ENCODE measurements around the gene THAP3. TPM values are rescaled to one million over a fixed set of nuclear protein-coding genes. Genes with fewer than 3 reads are reported as not detected.

The THAP3 gene
- total and polyA plus RNA-seq, 4 experiments from 2014 or later: 13.5 to 34.5 (median 24.1) TPM

DNA sequence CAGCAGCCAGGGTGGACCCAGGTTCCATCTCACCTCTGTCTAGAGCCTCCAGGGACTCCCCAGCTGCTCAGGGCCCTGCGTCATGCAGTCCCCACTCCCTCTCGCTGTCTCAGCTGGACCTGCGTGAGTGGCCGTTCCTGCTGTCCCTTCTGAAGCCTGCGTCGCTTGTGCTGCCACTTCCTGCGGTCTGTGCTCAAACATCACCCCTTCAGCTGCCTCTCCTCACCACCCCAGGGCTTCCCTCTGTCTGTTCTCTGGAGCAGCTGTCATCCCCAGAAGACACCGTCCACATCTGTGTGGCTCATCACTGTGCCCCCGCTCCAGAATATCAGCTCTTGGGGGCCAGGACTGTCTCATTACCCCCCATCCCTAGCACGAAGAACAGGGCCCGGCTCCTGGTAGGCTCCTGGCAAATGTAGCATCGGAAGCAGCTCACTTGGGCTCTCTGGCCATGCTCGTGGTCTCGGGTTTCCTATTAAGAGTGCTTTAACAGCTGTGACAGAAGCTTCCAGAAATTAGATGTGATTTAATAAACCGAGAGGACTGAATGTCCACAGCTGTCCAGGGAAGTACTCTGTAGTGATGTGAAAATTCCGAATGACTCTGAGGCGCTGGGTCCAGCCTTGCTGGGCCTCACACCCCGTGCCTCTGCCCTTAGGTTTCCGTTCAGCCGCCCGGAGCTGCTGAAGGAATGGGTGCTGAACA, 3.3 kb downstream of the THAP3 start:
- Mint-ChIP-seq H3K9me3 (no peaks in the 10 kb centered on the region), H3K27ac (peak overlapping the region in 4 of 7 donors; percentile 29 to 88 (median 64)), H3K36me3 (peaks cover 10 to 34% of the 10 kb centered on the region in 2 donors), H3K4me1 (peaks cover 15 to 35% (median 28%) of the 10 kb centered on the region in 4 donors), H3K4me3 (peak overlapping the region; percentile 32 to 95 (median 42)), H3K27me3 (no peaks in the 10 kb centered on the region)
- ChIA-PET CTCF (ENCODE audit: partially characterized antibody) (no interaction called here), POLR2A (ENCODE audit: partially characterized antibody) (interaction anchor here (1.2 to 10.0 kb wide), 2 partner anchors 14 to 26 kb away, joined by 4 to 117 read pairs; partner anchors contain the start of genes KLHL21 and PHF13)
- no peak for DNase-seq
- no peaks in the 10 kb centered on the region for H3K9me3 ChIP-seq (ENCODE audit: control insufficient read depth in 1 of 2, low read length in 2 of 2)
- H3K4me1 ChIP-seq (ENCODE audit: insufficient read depth, low read length): peaks cover 23% of the 10 kb centered on the region
- no peak overlapping the region for H3K27ac ChIP-seq (ENCODE audit: low read depth, low read length)
- H3K27me3 ChIP-seq (ENCODE audit: insufficient read depth, low read length): no peaks in the 10 kb centered on the region
- intact Hi-C loops (cut with micrococcal nuclease): no loop called here
- peaks cover 28% of the 10 kb centered on the region for H3K36me3 ChIP-seq (ENCODE audit: insufficient read depth, low read length)
- H3K4me3 ChIP-seq (ENCODE audit: low read length in 2 of 2): no peak overlapping the region

DNA sequence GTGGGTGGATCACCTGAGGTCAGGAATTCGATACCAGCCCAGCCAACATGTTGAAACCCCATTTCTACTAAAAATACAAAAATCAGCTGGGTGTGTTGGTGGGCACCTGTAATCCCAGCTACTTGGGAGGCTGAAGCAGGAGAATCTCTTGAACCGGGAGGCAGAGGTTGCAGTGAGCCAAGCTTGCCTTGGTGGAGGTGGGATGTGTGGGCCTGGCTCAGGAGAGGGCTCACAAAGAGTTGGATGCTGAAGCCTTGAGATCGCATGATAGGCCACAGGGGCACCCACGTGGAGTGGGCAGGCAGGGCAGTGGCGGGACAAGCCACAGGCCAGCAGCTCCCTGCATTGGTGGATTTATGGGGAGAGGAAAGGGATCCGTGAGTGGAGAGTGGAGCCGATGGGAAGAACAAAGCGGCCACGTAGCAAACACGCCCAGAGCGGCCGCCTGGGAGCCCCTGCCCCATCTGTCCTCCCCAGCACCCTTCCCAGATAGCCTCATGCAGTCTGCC, 4.4 kb downstream of the THAP3 start:
- Histone ChIP-seq H3K9me3 (ENCODE audit: control insufficient read depth in 1 of 2, low read length in 2 of 2) (no peaks in the 10 kb centered on the region), H3K27ac (ENCODE audit: low read depth, low read length) (no peak overlapping the region), H3K36me3 (ENCODE audit: insufficient read depth, low read length) (peaks cover 36% of the 10 kb centered on the region), H3K4me3 (ENCODE audit: low read length in 2 of 2) (no peak overlapping the region), H3K4me1 (ENCODE audit: insufficient read depth, low read length) (peaks cover 23% of the 10 kb centered on the region), H3K27me3 (ENCODE audit: insufficient read depth, low read length) (no peaks in the 10 kb centered on the region)
- DNase-seq: no peak
- POLR2A ChIA-PET (ENCODE audit: partially characterized antibody): interaction anchor here (1.1 to 10.0 kb wide), 3 partner anchors 13 to 27 kb away, joined by 3 to 117 read pairs (median 4); partner anchors contain the start of genes KLHL21 and PHF13
- Mint-ChIP-seq H3K27ac (no peak overlapping the region), H3K4me3 (no peak overlapping the region), H3K9me3 (no peaks in the 10 kb centered on the region), H3K27me3 (no peaks in the 10 kb centered on the region), H3K4me1 (peaks cover 14 to 32% (median 28%) of the 10 kb centered on the region in 4 donors), H3K36me3 (peaks cover 18 to 38% of the 10 kb centered on the region in 2 donors)
- CTCF ChIA-PET (ENCODE audit: partially characterized antibody): interaction anchor here (2.2 kb wide), 1 partner anchor 18 kb away, joined by 10 read pairs; no protein-coding TSS in a partner anchor
- intact Hi-C loops (cut with micrococcal nuclease): no loop called here

DNA sequence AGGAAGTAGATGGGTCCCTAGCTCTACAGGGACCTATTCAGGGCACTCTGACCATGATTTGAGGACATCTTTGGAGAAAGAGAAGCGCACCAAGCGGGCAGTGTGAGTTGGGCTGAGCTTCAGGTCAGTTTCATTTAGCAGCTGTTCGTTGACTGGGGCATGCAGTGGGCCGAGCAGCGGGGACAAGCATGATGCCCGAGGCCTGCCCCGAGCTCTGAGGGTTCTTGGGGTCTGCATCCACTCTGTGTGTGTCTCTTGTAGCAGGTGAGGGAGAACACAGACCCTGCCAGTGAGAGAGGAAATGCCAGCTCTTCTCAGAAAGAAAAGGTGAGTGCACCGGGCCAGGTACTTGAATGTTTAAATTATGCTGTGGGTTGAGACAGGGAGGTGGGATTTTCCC, 5.4 kb downstream of the THAP3 start:
- Histone ChIP-seq H3K27me3 (ENCODE audit: insufficient read depth, low read length) (no peaks in the 10 kb centered on the region), H3K4me1 (ENCODE audit: insufficient read depth, low read length) (peaks cover 23% of the 10 kb centered on the region), H3K4me3 (ENCODE audit: low read length in 2 of 2) (no peak overlapping the region), H3K27ac (ENCODE audit: low read depth, low read length) (no peak overlapping the region), H3K9me3 (ENCODE audit: control insufficient read depth in 1 of 2, low read length in 2 of 2) (no peaks in the 10 kb centered on the region), H3K36me3 (ENCODE audit: insufficient read depth, low read length) (peaks cover 37% of the 10 kb centered on the region)
- Mint-ChIP-seq H3K27me3 (no peaks in the 10 kb centered on the region), H3K36me3 (peaks cover 18 to 45% of the 10 kb centered on the region in 2 donors), H3K27ac (peak overlapping the region in 6 of 7 donors; percentile 12 to 76 (median 55)), H3K9me3 (no peaks in the 10 kb centered on the region), H3K4me3 (peak overlapping the region in 1 of 8 donors; percentile 17), H3K4me1 (peaks cover 11 to 27% (median 24%) of the 10 kb centered on the region in 4 donors)
- CTCF ChIA-PET (ENCODE audit: partially characterized antibody): interaction anchor here (2.2 kb wide), 1 partner anchor 17 kb away, joined by 10 read pairs; no protein-coding TSS in a partner anchor
- POLR2A ChIA-PET (ENCODE audit: partially characterized antibody): interaction anchor here (1.1 to 10.0 kb wide), 2 partner anchors 14 to 28 kb away, joined by 3 to 117 read pairs; partner anchors contain the start of gene KLHL21
- no peak for DNase-seq
- intact Hi-C loops (cut with micrococcal nuclease): no loop called here

DNA sequence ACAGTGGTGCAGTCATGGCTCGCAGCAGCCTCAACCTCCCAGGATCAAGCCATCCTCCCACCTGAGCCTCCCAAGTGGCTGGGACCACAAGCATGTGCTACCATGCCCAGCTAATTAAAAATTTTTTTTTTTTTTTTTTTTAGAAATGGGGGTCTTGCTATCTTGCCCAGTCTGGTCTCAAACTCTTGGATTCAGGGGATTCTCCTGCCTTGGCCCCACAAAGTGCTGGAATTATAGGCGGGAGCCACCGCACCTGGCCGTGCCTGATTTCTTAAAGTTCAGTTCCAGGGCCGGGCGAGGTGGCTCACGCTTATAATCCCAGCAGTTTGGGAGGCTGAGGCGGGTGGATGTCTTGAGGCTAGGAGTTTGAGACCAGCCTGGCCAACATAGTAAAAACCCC, 6.4 kb downstream of the THAP3 start:
- Histone ChIP-seq H3K4me1 (ENCODE audit: insufficient read depth, low read length) (peaks cover 18% of the 10 kb centered on the region), H3K27me3 (ENCODE audit: insufficient read depth, low read length) (no peaks in the 10 kb centered on the region), H3K9me3 (ENCODE audit: control insufficient read depth in 1 of 2, low read length in 2 of 2) (no peaks in the 10 kb centered on the region), H3K27ac (ENCODE audit: low read depth, low read length) (no peak overlapping the region), H3K36me3 (ENCODE audit: insufficient read depth, low read length) (peaks cover 39% of the 10 kb centered on the region), H3K4me3 (ENCODE audit: low read length in 2 of 2) (no peak overlapping the region)
- Mint-ChIP-seq H3K27me3 (no peaks in the 10 kb centered on the region), H3K4me1 (peaks cover 10 to 22% (median 20%) of the 10 kb centered on the region in 4 donors), H3K9me3 (no peaks in the 10 kb centered on the region), H3K36me3 (peaks cover 18 to 46% of the 10 kb centered on the region in 2 donors), H3K27ac (no peak overlapping the region), H3K4me3 (no peak overlapping the region)
- ChIA-PET POLR2A (ENCODE audit: partially characterized antibody) (interaction anchor here (0.7 kb wide), 1 partner anchor 45 kb away, joined by 4 read pairs; no protein-coding TSS in a partner anchor), CTCF (ENCODE audit: partially characterized antibody) (interaction anchor here (2.2 kb wide), 1 partner anchor 15 kb away, joined by 10 read pairs; no protein-coding TSS in a partner anchor)
- intact Hi-C loops (cut with micrococcal nuclease): no loop called here
- DNase-seq: no peak

DNA sequence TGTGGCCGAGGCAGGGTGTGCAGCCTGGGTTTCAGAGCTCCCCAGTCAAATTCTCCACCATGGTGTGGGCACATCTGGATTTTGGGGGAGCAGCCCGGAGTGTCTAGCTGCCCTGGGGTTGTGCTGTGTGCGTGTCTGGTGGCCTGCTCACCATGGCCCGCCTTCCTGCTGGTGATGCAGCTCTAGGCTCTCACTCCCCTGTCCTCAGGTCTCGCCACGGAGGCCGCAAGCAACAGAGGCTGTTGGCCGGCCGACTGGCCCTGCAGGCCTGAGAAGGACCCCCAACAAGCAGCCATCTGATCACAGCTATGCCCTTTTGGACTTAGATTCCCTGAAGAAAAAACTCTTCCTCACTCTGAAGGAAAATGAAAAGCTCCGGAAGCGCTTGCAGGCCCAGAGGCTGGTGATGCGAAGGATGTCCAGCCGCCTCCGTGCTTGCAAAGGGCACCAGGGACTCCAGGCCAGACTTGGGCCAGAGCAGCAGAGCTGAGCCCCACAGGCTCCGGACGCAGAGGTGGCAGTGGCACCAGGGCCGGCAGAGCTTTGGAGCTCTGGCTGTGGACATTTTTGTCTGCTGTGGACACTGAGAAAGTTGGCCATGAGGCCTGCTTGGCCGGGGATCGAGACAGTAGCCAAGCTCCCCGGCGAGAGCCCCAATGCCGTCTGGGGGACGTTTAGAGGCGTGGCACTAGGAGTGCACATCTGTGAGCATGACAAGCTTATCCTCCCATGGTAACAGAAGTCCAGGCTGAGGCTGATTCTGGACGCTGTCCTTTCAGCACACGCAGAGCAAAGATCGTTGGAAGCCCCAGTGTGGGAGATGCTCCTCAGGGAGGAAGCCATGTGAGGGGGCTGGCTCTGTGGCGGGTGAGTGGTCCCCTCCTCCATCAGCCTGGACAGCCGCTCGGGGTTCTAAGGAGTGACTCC, 8.2 kb downstream of the THAP3 start:
- H3K27ac Mint-ChIP-seq: peak overlapping the region in 1 of 7 donors; percentile 48
- DNase-seq: no peak
- no peaks in the 10 kb centered on the region for H3K27me3 Mint-ChIP-seq
- Histone ChIP-seq H3K36me3 (ENCODE audit: insufficient read depth, low read length) (peaks cover 50% of the 10 kb centered on the region), H3K27me3 (ENCODE audit: insufficient read depth, low read length) (no peaks in the 10 kb centered on the region), H3K9me3 (ENCODE audit: control insufficient read depth in 1 of 2, low read length in 2 of 2) (no peaks in the 10 kb centered on the region), H3K4me3 (ENCODE audit: low read length in 2 of 2) (no peak overlapping the region), H3K4me1 (ENCODE audit: insufficient read depth, low read length) (peaks cover 3% of the 10 kb centered on the region), H3K27ac (ENCODE audit: low read depth, low read length) (no peak overlapping the region)
- ChIA-PET CTCF (ENCODE audit: partially characterized antibody) (interaction anchor here (0.7 to 1.5 kb wide), 3 partner anchors 14 to 238 kb away, joined by 3 to 7 read pairs (median 3); no protein-coding TSS in a partner anchor), POLR2A (ENCODE audit: partially characterized antibody) (interaction anchor here (0.8 to 1.2 kb wide), 2 partner anchors 29 to 53 kb away, joined by 3 to 8 read pairs; partner anchors contain the start of gene ZBTB48)
- H3K9me3 Mint-ChIP-seq: no peaks in the 10 kb centered on the region
- no peak overlapping the region for H3K4me3 Mint-ChIP-seq
- H3K4me1 Mint-ChIP-seq: peaks cover 2 to 7% (median 4%) of the 10 kb centered on the region in 4 donors
- intact Hi-C loops (cut with micrococcal nuclease): no loop called here
- H3K36me3 Mint-ChIP-seq: peaks cover 13 to 48% of the 10 kb centered on the region in 2 donors

DNA sequence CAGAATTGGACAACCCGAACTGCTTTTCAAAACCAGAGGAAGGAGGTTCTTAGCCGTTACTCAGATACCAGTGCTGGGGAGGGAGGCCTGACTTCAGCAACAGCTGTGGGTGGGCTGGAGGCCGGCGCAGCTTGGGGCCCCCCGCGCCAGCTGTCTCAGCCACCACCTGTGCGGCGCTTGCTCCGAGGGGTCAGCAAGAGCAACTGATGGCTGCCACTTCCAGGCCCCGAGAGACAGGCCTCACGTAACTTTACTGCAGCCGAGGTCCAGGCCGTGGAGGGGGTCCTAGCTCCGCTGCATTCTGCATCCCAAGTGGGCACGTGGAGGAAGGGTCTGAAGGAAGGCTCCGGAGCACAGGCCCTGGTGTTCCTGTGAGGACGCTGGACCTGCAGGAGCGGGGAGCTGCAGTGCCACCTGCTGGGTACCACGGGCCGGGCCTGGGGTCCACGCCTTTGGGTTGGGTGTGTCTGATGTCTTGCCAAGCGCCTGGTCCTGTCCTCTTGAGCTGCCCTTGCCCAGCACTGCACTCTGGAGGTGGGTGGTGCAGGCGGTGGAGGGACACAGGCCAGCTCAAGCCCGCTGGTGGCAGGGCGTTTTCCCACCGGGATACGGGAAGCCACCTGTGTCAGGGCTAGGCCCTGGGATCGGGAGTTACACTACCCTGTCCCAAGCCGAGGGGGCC, 9.8 kb downstream of the THAP3 start:
- no peaks in the 10 kb centered on the region for H3K27me3 Mint-ChIP-seq
- Histone ChIP-seq H3K27ac (ENCODE audit: low read depth, low read length) (no peak overlapping the region), H3K9me3 (ENCODE audit: control insufficient read depth in 1 of 2, low read length in 2 of 2) (no peaks in the 10 kb centered on the region), H3K27me3 (ENCODE audit: insufficient read depth, low read length) (no peaks in the 10 kb centered on the region), H3K36me3 (ENCODE audit: insufficient read depth, low read length) (peaks cover 46% of the 10 kb centered on the region), H3K4me3 (ENCODE audit: low read length in 2 of 2) (no peak overlapping the region), H3K4me1 (ENCODE audit: insufficient read depth, low read length) (no peaks in the 10 kb centered on the region)
- peak overlapping the region in 2 of 7 donors; percentile 22 to 24 for H3K27ac Mint-ChIP-seq
- peaks cover 15 to 52% of the 10 kb centered on the region in 2 donors for H3K36me3 Mint-ChIP-seq
- intact Hi-C loops (cut with micrococcal nuclease): no loop called here
- ChIA-PET POLR2A (ENCODE audit: partially characterized antibody) (interaction anchor here (1.1 to 1.4 kb wide), 4 partner anchors 33 to 80 kb away, joined by 3 to 6 read pairs (median 4); partner anchors contain the start of genes NOL9 and ZBTB48), CTCF (ENCODE audit: partially characterized antibody) (interaction anchor here (0.9 to 1.5 kb wide), 2 partner anchors 11 to 12 kb away, joined by 3 to 7 read pairs; no protein-coding TSS in a partner anchor)
- H3K4me3 Mint-ChIP-seq: no peak overlapping the region
- no peaks in the 10 kb centered on the region for H3K9me3 Mint-ChIP-seq
- peaks cover 0 to 4% (median under 1%) of the 10 kb centered on the region in 4 donors for H3K4me1 Mint-ChIP-seq
- DNase-seq: peak in 2 of 5 donors; percentile 25 to 28
